Tibial nerve (tissue), 4 donors: ENCODE measurements around the gene ST6GALNAC6.

Experiments used
- CTCF ChIP-seq, 5 experiments: fragments of 200-600 bp in 3 of 5; fragments of 450-650 bp in 2 of 5; sonication (generic) in 3 of 5; IDR thresholded peaks; one replicate each; pipeline ENCODE4 v1.5.1; 2016 to 2019; ENCODE audit warnings: antibody characterized with exemption in 5 of 5, mild to moderate bottlenecking in 3 of 5, moderate library complexity in 2 of 5
- EP300 ChIP-seq, 2 donors: sonication (generic); formaldehyde crosslinking; IDR thresholded peaks; one replicate each; pipeline ENCODE4 v1.6.1; 2017; ENCODE audit warnings: antibody characterized with exemption in 2 of 2, mild to moderate bottlenecking in 1 of 2
- POLR2A ChIP-seq, 2 donors: fragments of 450-650 bp; IDR thresholded peaks; one replicate each; pipeline ENCODE4 v1.6.1; 2017; ENCODE audit warnings: antibody characterized with exemption in 2 of 2, mild to moderate bottlenecking in 2 of 2, moderate library complexity in 2 of 2

- no peak for TF ChIP-seq CTCF (IDR thresholded peaks at IDR 0.05)
- no peak for TF ChIP-seq EP300 (IDR thresholded peaks at IDR 0.05)
- no peak for TF ChIP-seq POLR2A (IDR thresholded peaks at IDR 0.05)
Observed at GRCh38 chr9:127904561-127905003, 5.2 kb upstream of the ST6GALNAC6 start.
